MCF 10A (cell line): Measurements from ENCODE around the gene CACNA1C. TPM values are rescaled to one million over a fixed set of nuclear protein-coding genes. Genes with fewer than 3 reads are reported as not detected.

Experiments
- BruUV-seq: library from RNA; stranded (reverse); fragments of 400-500 nt; replicated peaks from 2 replicates; lab custom pipeline; 2021; lab: Mats Ljungman, UMichigan
- CTCF ChIA-PET: fragments of 300-600 bp; sonication (Branson Sonifier 250); formaldehyde crosslinking; extraction: SDS; loops from one replicate; lab custom pipeline; 2021; ENCODE audit warnings: antibody characterized with exemption, inconsistent platforms; lab: Yijun Ruan, JAX
- POLR2A ChIA-PET: fragments of 300-600, 350-650 bp; sonication (Branson Sonifier 250); formaldehyde crosslinking; extraction: SDS; loops from one replicate; lab custom pipeline; 2020; ENCODE audit warnings: antibody characterized with exemption, inconsistent platforms; lab: Yijun Ruan, JAX
- DNase-seq: peaks from one replicate; pipeline ENCODE4 v3.0.0-alpha.2; 2018; ENCODE audit not compliant: unreplicated experiment
- H3K27ac Mint-ChIP-seq: one replicate; pipeline ENCODE4 v1.8.0; 2022; ENCODE audit warnings: mild to moderate bottlenecking, low read depth, mixed read lengths; ENCODE audit not compliant: unreplicated experiment
- H3K27me3 Mint-ChIP-seq: one replicate; pipeline ENCODE4 v1.8.0; 2022; ENCODE audit warnings: mixed read lengths; ENCODE audit not compliant: insufficient read depth, unreplicated experiment
- H3K36me3 Mint-ChIP-seq: one replicate; pipeline ENCODE4 v1.8.0; 2022; ENCODE audit warnings: mild to moderate bottlenecking, moderate library complexity, mixed read lengths; ENCODE audit not compliant: insufficient read depth, unreplicated experiment
- H3K4me1 Mint-ChIP-seq: one replicate; pipeline ENCODE4 v1.8.0; 2022; ENCODE audit warnings: mixed read lengths; ENCODE audit not compliant: insufficient read depth, unreplicated experiment
- H3K4me3 Mint-ChIP-seq: one replicate; pipeline ENCODE4 v1.8.0; 2022; ENCODE audit warnings: mild to moderate bottlenecking, moderate library complexity, mixed read lengths; ENCODE audit not compliant: unreplicated experiment
- H3K9me3 Mint-ChIP-seq: one replicate; pipeline ENCODE4 v1.8.0; 2022; ENCODE audit warnings: mixed read lengths; ENCODE audit not compliant: unreplicated experiment
- CTCF ChIP-seq: fragments of 200-600 bp; IDR thresholded peaks from one replicate; pipeline ENCODE4 v1.8.0; 2022; ENCODE audit warnings: antibody characterized with exemption, mild to moderate bottlenecking; ENCODE audit not compliant: unreplicated experiment
- intact Hi-C: fragments of 100-400 bp; cut with micrococcal nuclease; formaldehyde crosslinking; loops from 2 replicates; pipeline ENCODE4 v1.14.1; 2022
- total RNA-seq: library from RNA; stranded (reverse); gene quantifications from 2 replicates; pipeline ENCODE4 v1.2.3, GENCODE V29; 2022

Gene CACNA1C
- total RNA-seq, 1 experiment from 2014 or later, result not detected

- CTCF ChIA-PET, result interaction anchor here (0.6 to 1.0 kb wide), 2 partner anchors 61 to 275 kb away, joined by 3 read pairs; no protein-coding TSS in a partner anchor
- no TSS peak for BruUV-seq
- POLR2A ChIA-PET, result interaction anchor here (1.1 kb wide), 1 partner anchor 13 kb away, joined by 3 read pairs; no protein-coding TSS in a partner anchor
- no peak overlapping the region for H3K27ac Mint-ChIP-seq
- H3K4me1 Mint-ChIP-seq, result no peaks in the 10 kb centered on the region
- no peaks in the 10 kb centered on the region for H3K27me3 Mint-ChIP-seq
- H3K36me3 Mint-ChIP-seq, result no peaks in the 10 kb centered on the region
- no peak for DNase-seq
- H3K4me3 Mint-ChIP-seq, result no peak overlapping the region
- intact Hi-C loops, result no loop called here
- H3K9me3 Mint-ChIP-seq, result peaks cover 11% of the 10 kb centered on the region
- no peak for TF ChIP-seq CTCF
These were observed 256.9 kb downstream of the CACNA1C start for GRCh38 chr12:2309647-2310046.

- H3K27me3 Mint-ChIP-seq, result no peaks in the 10 kb centered on the region
- H3K4me3 Mint-ChIP-seq, result no peak overlapping the region
- no peaks in the 10 kb centered on the region for H3K36me3 Mint-ChIP-seq
- intact Hi-C loops, result no loop called here
- no peak for DNase-seq
- ChIA-PET POLR2A (no interaction called here), CTCF (no interaction called here)
- no TSS peak for BruUV-seq
- TF ChIP-seq CTCF, result no peak
- H3K27ac Mint-ChIP-seq, result no peak overlapping the region
- peaks cover 11% of the 10 kb centered on the region for H3K9me3 Mint-ChIP-seq
- no peaks in the 10 kb centered on the region for H3K4me1 Mint-ChIP-seq
These were observed 258.4 kb downstream of the CACNA1C start for GRCh38 chr12:2311020-2311778.

GRCh38 chr12:2312175-2312574 is 259.4 kb downstream of the CACNA1C start:
- H3K27me3 Mint-ChIP-seq, result no peaks in the 10 kb centered on the region
- no peak for TF ChIP-seq CTCF
- no peaks in the 10 kb centered on the region for H3K4me1 Mint-ChIP-seq
- intact Hi-C loops, result no loop called here
- no peak for DNase-seq
- no peak overlapping the region for H3K4me3 Mint-ChIP-seq
- no TSS peak for BruUV-seq
- H3K36me3 Mint-ChIP-seq, result no peaks in the 10 kb centered on the region
- CTCF ChIA-PET, result interaction anchor here (0.6 kb wide), 2 partner anchors 55 to 342 kb away, joined by 3 read pairs; no protein-coding TSS in a partner anchor
- POLR2A ChIA-PET, result no interaction called here
- no peak overlapping the region for H3K27ac Mint-ChIP-seq
- H3K9me3 Mint-ChIP-seq, result peaks cover 11% of the 10 kb centered on the region

- no peaks in the 10 kb centered on the region for H3K4me1 Mint-ChIP-seq
- H3K9me3 Mint-ChIP-seq, result peaks cover 11% of the 10 kb centered on the region
- no peaks in the 10 kb centered on the region for H3K27me3 Mint-ChIP-seq
- H3K4me3 Mint-ChIP-seq, result no peak overlapping the region
- CTCF ChIA-PET, result interaction anchor here (0.6 to 0.7 kb wide), 2 partner anchors 15 to 54 kb away, joined by 3 to 4 read pairs; no protein-coding TSS in a partner anchor
- POLR2A ChIA-PET, result no interaction called here
- intact Hi-C loops, result no loop called here
- no TSS peak for BruUV-seq
- TF ChIP-seq CTCF, result no peak
- no peak for DNase-seq
- no peak overlapping the region for H3K27ac Mint-ChIP-seq
- no peaks in the 10 kb centered on the region for H3K36me3 Mint-ChIP-seq
These were observed 260.0 kb downstream of the CACNA1C start for GRCh38 chr12:2312770-2313169.
